ENCODE measurements around the gene ATCAY.
A peak's percentile ranks its signal among the peaks of the same experiment; 100 is the strongest.
"Not testable (repeated sequence)": the region's sequence is repeated elsewhere in the genome, so short reads cannot be mapped to it uniquely, and the experiment has no call there.

The ATCAY gene

DNA sequence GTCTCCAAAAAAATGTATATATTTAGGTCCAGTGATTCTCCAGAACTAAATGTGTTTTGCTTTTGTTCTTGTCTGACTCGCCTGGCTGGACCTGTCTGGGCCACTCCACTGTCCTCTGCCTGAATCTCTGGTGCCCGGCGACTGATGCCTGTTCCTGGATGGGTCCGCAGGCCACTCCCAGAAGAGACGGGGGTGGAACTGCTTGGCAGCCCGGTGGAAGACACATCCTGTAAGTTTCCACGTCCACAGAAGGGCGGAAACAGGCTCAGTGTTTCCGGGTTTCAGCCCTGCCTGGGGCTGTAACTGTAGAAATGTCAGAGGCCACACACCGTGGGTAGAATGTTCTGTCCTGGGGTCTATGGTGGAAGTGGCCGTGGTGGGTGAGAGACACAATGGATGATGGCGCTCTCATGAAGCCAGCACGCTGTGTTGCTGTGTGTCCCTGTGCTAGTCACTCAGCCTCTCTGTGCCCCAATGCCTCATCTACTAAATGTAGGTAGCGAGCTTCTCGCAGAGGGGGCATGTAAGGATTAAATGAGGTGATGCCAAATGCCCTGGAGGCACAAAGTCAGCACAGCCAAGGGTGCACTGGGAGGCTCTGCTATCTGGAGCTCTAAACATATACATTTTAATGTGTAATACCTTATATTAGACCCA lies 22.0 kb downstream of the ATCAY start:
- DNase-seq (ENCODE audit: low read depth) = no peak

- no peak for DNase-seq (ENCODE audit: low read depth)
Observed at GRCh38 chr19:3904233-3904632, 23.7 kb downstream of the ATCAY start.

GRCh38 chr19:3907626-3908265 lies 27.3 kb downstream of the ATCAY start:
- no peak for DNase-seq (ENCODE audit: low read depth)

DNA sequence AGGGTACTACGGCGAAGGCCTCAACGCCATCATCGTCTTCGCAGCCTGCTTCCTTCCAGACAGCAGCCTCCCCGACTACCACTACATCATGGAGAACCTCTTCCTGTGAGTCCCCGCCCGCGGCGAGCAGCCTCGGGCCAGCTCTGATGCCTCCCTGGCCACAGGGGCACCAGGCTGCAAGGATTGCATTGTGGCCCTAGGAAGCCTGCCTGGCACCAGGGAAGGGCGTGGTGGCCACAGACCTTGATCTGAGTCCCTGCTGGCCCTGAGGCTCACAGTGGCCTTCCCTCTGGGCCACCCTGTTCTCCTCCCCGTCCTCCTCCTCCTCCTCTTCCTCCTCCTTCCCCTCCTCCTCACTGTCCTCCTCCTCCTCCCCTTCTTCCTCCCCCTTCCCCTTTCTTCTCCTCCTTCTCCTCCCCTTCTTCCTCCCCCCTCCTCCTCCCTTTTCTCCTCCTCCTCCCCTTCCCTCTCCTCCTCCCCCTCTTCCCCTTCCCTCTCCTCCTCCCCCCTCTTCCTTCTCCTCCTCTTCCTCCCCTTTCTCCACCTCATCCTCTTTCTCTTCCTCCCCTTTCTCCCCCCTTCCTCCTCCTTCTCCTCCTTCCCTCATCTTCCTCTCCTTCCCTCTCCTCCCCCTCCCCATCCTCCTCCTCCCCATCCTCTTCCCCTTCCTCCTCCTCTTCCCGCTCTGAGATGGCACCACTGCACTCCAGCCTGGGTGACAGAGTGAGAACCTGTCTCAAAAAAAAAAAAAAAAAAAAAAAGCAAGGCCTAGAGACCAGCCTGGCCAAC lies 28.0 kb downstream of the ATCAY start:
- peak; percentile 31 for DNase-seq (ENCODE audit: low read depth)

DNA sequence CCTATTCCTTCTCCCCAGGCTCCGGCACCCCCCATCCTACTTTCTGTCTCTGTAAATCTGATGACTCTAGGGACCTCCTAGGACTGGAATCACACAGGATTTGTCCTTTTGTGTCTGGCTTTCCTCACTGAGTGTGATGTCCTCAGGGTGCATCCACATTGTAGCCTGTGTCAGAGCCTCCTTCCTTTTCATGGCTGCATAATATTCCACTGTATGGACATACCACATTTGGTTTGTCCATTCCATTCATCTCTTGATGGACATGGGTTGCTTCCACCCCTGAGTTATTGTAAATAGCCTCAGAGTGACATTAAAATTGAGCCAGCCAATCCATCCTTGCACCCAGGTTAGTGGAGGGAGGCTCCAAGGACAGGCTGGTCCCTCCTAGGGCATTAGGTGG lies 29.6 kb downstream of the ATCAY start:
- no peak for DNase-seq (ENCODE audit: low read depth)

DNA sequence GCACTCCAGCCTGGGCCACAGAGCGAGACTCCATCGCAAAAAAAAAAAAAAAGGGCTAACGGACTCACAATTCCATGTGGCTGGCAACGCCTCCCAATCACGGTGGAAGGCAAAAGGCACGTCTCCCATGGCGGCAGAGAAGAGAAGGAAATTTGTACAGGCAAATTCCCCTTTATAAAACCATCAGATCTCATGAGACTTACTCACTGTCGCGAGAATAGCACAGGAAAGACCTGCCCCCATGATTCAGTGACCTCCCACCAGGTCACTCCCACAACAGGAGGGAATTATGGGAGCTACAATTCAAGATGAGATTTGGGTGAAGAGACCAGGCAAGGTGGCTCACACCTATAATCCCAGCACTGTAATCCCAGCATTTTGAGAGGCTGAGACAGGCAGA lies 33.7 kb downstream of the ATCAY start:
- no peak for DNase-seq (ENCODE audit: low read depth)

DNA sequence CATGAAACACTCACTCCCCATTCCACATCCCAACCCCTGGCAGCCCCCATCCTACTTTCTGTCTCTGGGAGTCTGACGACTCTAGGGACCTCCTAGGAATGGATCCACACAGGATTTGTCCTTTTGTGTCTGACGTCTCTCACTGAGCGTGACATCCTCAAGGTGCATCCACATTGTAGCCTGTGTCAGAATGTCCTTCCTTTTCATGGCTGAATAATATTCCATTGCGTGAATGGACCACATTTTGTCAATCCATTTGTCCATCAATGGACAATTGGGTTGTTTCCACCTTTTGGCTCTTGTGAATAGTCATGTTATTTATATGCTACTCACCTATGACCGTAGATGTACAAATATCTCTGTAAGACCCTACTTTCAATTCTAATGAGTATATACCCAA lies 35.5 kb downstream of the ATCAY start:
- no peak for DNase-seq (ENCODE audit: low read depth)

- DNase-seq (ENCODE audit: low read depth) = no peak
Observed at GRCh38 chr19:3919793-3920192, 39.3 kb downstream of the ATCAY start.

- no peak for DNase-seq (ENCODE audit: low read depth)
Observed at GRCh38 chr19:3923096-3923758, 42.7 kb downstream of the ATCAY start.

- no peak for DNase-seq (ENCODE audit: low read depth)
Observed at GRCh38 chr19:3923912-3924311, 43.4 kb downstream of the ATCAY start.

- DNase-seq (ENCODE audit: low read depth) = no peak
Observed at GRCh38 chr19:3931041-3931440, 50.6 kb downstream of the ATCAY start.

GRCh38 chr19:3932931-3933810 lies 52.7 kb downstream of the ATCAY start, which contains the start of gene NMRK2:
TSS of gene NMRK2 (plus strand) at chr19:3933069. CDS start at chr19:3933672, 603 bp downstream.
- no peak for DNase-seq (ENCODE audit: low read depth)

DNA sequence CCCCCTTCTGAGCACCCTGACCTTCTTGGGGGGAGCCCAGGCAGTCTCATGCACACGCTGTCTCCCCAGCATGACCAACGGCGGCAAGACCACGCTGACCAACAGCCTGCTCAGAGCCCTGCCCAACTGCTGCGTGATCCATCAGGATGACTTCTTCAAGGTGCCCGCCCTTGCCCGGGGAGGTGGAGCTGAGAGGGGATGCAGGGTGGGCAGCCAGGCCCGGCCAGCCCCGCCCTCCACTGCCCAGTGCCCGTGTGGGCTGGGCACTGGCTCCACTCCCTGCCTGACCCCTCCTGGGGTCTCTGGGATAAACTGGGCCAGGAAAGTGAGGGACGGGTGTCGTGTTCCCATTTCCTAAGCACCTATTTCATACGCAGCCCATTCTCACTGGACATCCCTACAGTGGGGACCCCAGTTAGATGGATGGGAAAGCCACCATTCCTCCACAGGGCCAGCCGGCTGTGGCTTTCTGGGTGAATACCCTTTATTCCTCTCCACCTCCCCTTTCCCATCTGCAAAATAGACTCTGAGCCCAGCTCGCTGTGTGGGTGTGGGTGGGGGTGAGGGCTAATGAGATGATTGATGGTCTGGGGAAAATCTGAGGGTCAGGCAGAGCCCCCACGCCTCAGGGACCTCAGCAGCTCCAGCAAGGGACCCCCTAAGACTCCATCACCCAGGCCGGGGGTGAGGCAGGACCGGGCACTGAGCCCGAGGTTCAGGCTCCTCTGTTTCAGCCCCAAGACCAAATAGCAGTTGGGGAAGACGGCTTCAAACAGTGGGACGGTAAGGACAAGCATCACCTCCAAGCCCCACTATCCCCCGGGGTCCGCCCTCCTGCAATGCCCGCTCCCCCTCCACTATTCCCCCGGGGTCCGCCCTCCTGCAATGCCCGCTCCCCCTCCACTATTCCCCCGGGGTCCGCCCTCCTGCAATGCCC lies 56.3 kb downstream of the ATCAY start:
- no peak for DNase-seq (ENCODE audit: low read depth)

- not testable (repeated sequence) for DNase-seq (ENCODE audit: low read depth)
Observed at GRCh38 chr19:3938300-3938950, 57.9 kb downstream of the ATCAY start.

DNA sequence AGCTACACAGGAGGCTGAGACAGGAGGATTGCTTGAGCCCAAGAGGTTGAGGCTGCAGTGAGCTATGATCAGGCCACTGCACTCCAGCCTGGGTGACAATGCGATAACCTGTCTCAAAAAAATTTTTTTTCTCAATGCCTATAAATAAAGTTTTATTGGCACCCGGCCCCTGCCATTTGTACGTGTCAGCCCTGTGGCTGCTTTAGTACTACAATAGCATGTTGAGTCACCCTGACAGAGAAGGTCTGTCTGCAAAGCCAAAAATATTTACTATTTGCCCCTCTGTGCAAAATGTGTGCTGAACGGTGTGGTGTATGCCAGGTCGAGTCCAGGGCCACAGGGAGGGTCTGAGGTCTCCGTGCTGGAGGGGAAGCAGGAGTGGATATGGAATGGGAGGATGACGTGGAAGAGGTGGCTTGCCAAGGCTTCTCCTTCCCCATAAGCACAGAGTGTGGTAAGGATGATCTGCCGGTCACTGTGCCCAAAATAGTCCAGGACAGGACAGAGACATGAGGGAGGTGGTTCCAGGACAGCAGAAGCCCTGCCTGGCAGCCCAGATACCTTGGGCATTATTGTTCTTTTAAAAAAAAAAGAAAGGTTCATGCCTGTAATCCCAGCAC lies 62.4 kb downstream of the ATCAY start:
- no peak for DNase-seq (ENCODE audit: low read depth)

GRCh38 chr19:3944018-3944721 lies 63.7 kb downstream of the ATCAY start:
- DNase-seq (ENCODE audit: low read depth) = no peak

- no peak for DNase-seq (ENCODE audit: low read depth)
Observed at GRCh38 chr19:3945838-3946237, 65.4 kb downstream of the ATCAY start.

DNA sequence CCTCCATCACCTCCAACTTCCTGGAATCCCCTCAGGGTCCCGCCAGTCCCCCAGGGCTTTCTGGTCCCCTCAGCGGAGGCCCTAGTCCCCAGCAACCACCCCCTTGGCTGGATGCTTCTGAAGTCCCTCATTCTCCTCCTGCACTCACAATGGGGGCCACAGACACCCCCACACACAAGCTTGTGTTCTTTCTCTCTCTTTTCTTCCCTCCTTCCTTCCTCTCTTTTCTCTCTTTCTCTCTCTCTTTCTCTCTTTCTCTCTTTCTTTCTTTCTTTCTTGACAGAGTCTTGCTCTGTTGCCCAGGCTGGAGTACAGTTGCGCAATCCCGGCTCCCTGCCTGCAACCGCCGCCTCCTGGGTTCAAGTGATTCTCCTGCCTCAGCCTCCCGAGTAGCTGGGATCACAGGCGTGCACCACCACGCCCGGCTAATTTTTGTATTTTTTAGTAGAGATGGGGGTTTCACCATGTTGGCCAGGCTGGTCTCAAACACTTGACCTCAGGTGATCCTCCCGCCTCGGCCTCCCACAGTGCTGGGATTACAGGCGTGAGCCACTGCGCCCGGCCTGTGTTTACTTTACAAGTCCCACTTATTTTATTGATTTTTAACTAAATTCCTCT lies 66.9 kb downstream of the ATCAY start:
- DNase-seq (ENCODE audit: low read depth) = not testable (repeated sequence)
